HCT116 (cell line): Measurements from ENCODE around the gene HOXC4. TPM values are rescaled to one million over a fixed set of nuclear protein-coding genes. Genes with fewer than 3 reads are reported as not detected.

ENCODE experiments used
- ATAC-seq: fragments of 200-7000 bp; cut with Tn5 transposase; 2 replicates; pipeline ENCODE4 v1.9.1; 2020; ENCODE audit warnings: mild to moderate bottlenecking, moderate library complexity
- BruUV-seq: library from RNA; stranded (reverse); fragments of 400-500 nt; replicated peaks from 2 replicates; lab custom pipeline; 2021; lab: Mats Ljungman, UMichigan
- CTCF ChIA-PET: fragments of 300-600 bp; sonication (Branson Sonifier 250); formaldehyde crosslinking; loops from one replicate; lab custom pipeline; 2021; ENCODE audit warnings: antibody characterized with exemption; lab: Charles Lee
- POLR2A ChIA-PET: fragments of 300-600, 350-600 bp; sonication (Branson Sonifier 250); formaldehyde crosslinking; loops from one replicate; lab custom pipeline; 2021; ENCODE audit warnings: antibody characterized with exemption; lab: Charles Lee
- RAD21 ChIA-PET, 2 experiments: fragments of 300-600 bp; sonication (Branson Sonifier 250); formaldehyde crosslinking; loops; one replicate each; lab custom pipeline; 2023; ENCODE audit warnings: low total read pairs in 2 of 2; ENCODE audit not compliant: uncharacterized antibody in 2 of 2, unreplicated experiment in 2 of 2, low non-redundant PET in 1 of 2; lab: Charles Lee
- DNase-seq: peaks from one replicate; pipeline ENCODE4 v3.0.0-alpha.2; 2010; ENCODE audit warnings: low read depth, low spot score
- H2AFZ ChIP-seq: fragments of 200-600 bp; shearing (Covaris generic), sonication (generic); 2 replicates; pipeline ENCODE4 v1.6.1; 2017; ENCODE audit warnings: low read depth, mixed run types, mixed read lengths, antibody characterized with exemption, low read length; ENCODE audit not compliant: poor library complexity, severe bottlenecking
- H3K27ac ChIP-seq: 2 replicates; pipeline ENCODE4 v1.5.1; 2012; ENCODE audit warnings: low read depth, low read length
- H3K27me3 ChIP-seq: fragments of 200-600 bp; sonication (generic); 2 replicates; pipeline ENCODE4 v1.6.1; 2016; ENCODE audit warnings: mixed run types, low read length, mixed read lengths; ENCODE audit not compliant: insufficient read depth
- H3K36me3 ChIP-seq, 2 experiments: fragments of 200-500 bp in 1 of 2; fragments of 200-600 bp in 1 of 2; sonication (Bioruptor generic) in 1 of 2; sonication (generic) in 1 of 2; 2 replicates each; pipeline versions ENCODE4 v1.5.1 to v1.6.1; 2014 to 2016; ENCODE audit warnings: low read length in 2 of 2, inconsistent platforms in 1 of 2, mixed read lengths in 1 of 2, mixed run types in 1 of 2; ENCODE audit not compliant: insufficient read depth in 2 of 2, control insufficient read depth in 1 of 2
- H3K4me1 ChIP-seq, 2 experiments: fragments of 200-600 bp in 1 of 2; sonication (generic) in 1 of 2; 2 replicates each; pipeline versions ENCODE4 v1.5.1 to v1.6.1; 2012 to 2017; ENCODE audit warnings: low read length in 2 of 2, inconsistent platforms in 1 of 2, mild to moderate bottlenecking in 1 of 2, mixed read lengths in 1 of 2, mixed run types in 1 of 2, moderate library complexity in 1 of 2; ENCODE audit not compliant: insufficient read depth in 2 of 2, control insufficient read depth in 1 of 2
- H3K4me2 ChIP-seq: fragments of 200-600 bp; sonication (generic); 2 replicates; pipeline ENCODE4 v1.6.1; 2017; ENCODE audit warnings: mixed run types, low read length, mixed read lengths
- H3K4me3 ChIP-seq, 2 experiments: fragments of 200-600 bp in 1 of 2; sonication (generic) in 1 of 2; replicated peaks in 1 of 2; 2 replicates each; pipeline ENCODE4 v1.5.1; 2011 to 2016; ENCODE audit warnings: low read length in 2 of 2, control low read depth in 1 of 2, low read depth in 1 of 2, mild to moderate bottlenecking in 1 of 2, mixed read lengths in 1 of 2, mixed run types in 1 of 2
- H3K79me2 ChIP-seq: fragments of 200-600 bp; sonication (generic); 2 replicates; pipeline ENCODE4 v1.6.1; 2017; ENCODE audit warnings: mild to moderate bottlenecking, mixed run types, low read length, moderate library complexity, mixed read lengths; ENCODE audit not compliant: insufficient read depth
- H3K9ac ChIP-seq: fragments of 200-600 bp; sonication (generic); 2 replicates; pipeline ENCODE4 v1.6.1; 2016; ENCODE audit warnings: low read length, mixed read lengths
- H3K9me2 ChIP-seq: fragments of 200-600 bp; sonication (generic), shearing (Covaris generic); 2 replicates; pipeline ENCODE4 v1.6.1; 2017; ENCODE audit warnings: mixed run types, mild to moderate bottlenecking, moderate library complexity; ENCODE audit not compliant: insufficient read depth
- H3K9me3 ChIP-seq, 2 experiments: fragments of 200-500 bp in 1 of 2; fragments of 200-600 bp in 1 of 2; sonication (Bioruptor generic) in 1 of 2; sonication (generic) in 1 of 2; 2 replicates each; pipeline ENCODE4 v1.6.1; 2014 to 2017; ENCODE audit warnings: low read length in 2 of 2, mixed read lengths in 2 of 2, inconsistent platforms in 1 of 2, low read depth in 1 of 2, mild to moderate bottlenecking in 1 of 2, mixed run types in 1 of 2, moderate library complexity in 1 of 2; ENCODE audit not compliant: control insufficient read depth in 1 of 2, insufficient read depth in 1 of 2
- H4K20me1 ChIP-seq: fragments of 200-600 bp; sonication (generic), shearing (Covaris generic); 2 replicates; pipeline ENCODE4 v1.6.1; 2017; ENCODE audit warnings: mixed run types, mild to moderate bottlenecking, moderate library complexity; ENCODE audit not compliant: insufficient read depth
- CEBPB ChIP-seq: IDR thresholded peaks from 2 replicates; pipeline ENCODE4 v1.6.1; 2012; ENCODE audit warnings: low read depth
- CTCF ChIP-seq, 3 experiments: fragments of 200-600 bp in 1 of 3; sonication (generic) in 1 of 3; IDR thresholded peaks in 2 of 3; conservative IDR thresholded peaks in 1 of 3; 2 replicates each; pipeline ENCODE4 v1.5.1; 2012 to 2017; ENCODE audit warnings: low read depth in 2 of 3, low read length in 2 of 3, antibody characterized with exemption in 1 of 3, borderline replicate concordance in 1 of 3, control low read depth in 1 of 3, mild to moderate bottlenecking in 1 of 3, mixed read lengths in 1 of 3, mixed run types in 1 of 3, moderate library complexity in 1 of 3; ENCODE audit not compliant: insufficient read depth in 1 of 3
- ELF1 ChIP-seq: IDR thresholded peaks from 2 replicates; pipeline ENCODE4 v1.6.1; 2012; ENCODE audit warnings: low read depth, borderline replicate concordance
- EZH2 ChIP-seq: fragments of 200-600 bp; sonication (generic); IDR thresholded peaks from 2 replicates; pipeline ENCODE4 v1.6.1; 2017; ENCODE audit warnings: antibody characterized with exemption, mixed run types
- EZH2phosphoT487 ChIP-seq: fragments of 200-600 bp; IDR thresholded peaks from 2 replicates; pipeline ENCODE4 v1.6.1; 2018; ENCODE audit warnings: antibody characterized with exemption, borderline replicate concordance
- FOSL1 ChIP-seq: IDR thresholded peaks from 2 replicates; pipeline ENCODE4 v1.6.1; 2012; ENCODE audit warnings: low read depth
- MAX ChIP-seq: IDR thresholded peaks from 2 replicates; pipeline ENCODE4 v1.6.1; 2012
- POLR2A ChIP-seq: IDR thresholded peaks from 2 replicates; pipeline ENCODE4 v1.7.0; 2011; ENCODE audit warnings: borderline replicate concordance; ENCODE audit not compliant: insufficient read depth, insufficient read length; ENCODE audit errors: extremely low read depth
- POLR2AphosphoS5 ChIP-seq: IDR thresholded peaks from 2 replicates; pipeline ENCODE4 v1.6.1; 2011; ENCODE audit warnings: mild to moderate bottlenecking, low read depth, low read length, moderate library complexity
- RAD21 ChIP-seq: IDR thresholded peaks from 2 replicates; pipeline ENCODE4 v1.6.1; 2012; ENCODE audit warnings: low read depth, mild to moderate bottlenecking
- SRF ChIP-seq: IDR thresholded peaks from 2 replicates; pipeline ENCODE4 v1.6.1; 2012; ENCODE audit warnings: low read depth
- TCF7L2 ChIP-seq: IDR thresholded peaks from 2 replicates; pipeline ENCODE4 v1.7.0; 2011; ENCODE audit warnings: borderline replicate concordance, inconsistent platforms; ENCODE audit not compliant: insufficient read depth, insufficient read length; ENCODE audit errors: extremely low read depth
- ZFX ChIP-seq: fragments of 450-650 bp; IDR thresholded peaks from 2 replicates; pipeline ENCODE4 v1.6.1; 2017
- intact Hi-C: fragments of 100-400 bp; cut with micrococcal nuclease; formaldehyde crosslinking; loops from 2 replicates; pipeline ENCODE4 v1.10.0; 2022
- total RNA-seq: library from RNA; stranded (reverse); gene quantifications from one replicate; pipeline ENCODE4 v1.2.1, GENCODE V29; 2021; ENCODE audit not compliant: unreplicated experiment
- TF ChIP-seq, protein P1 (sequence below): IDR thresholded peaks from 2 replicates; pipeline ENCODE4 v1.6.1; 2011; ENCODE audit warnings: mild to moderate bottlenecking, low read length, moderate library complexity; ENCODE audit not compliant: insufficient replicate concordance; ENCODE audit errors: extremely low read depth
- TF ChIP-seq, protein P2 (sequence below): IDR thresholded peaks from 2 replicates; pipeline ENCODE4 v1.6.1; 2012; ENCODE audit warnings: low read depth
- TF ChIP-seq, protein P3 (sequence below): IDR thresholded peaks from 2 replicates; pipeline ENCODE4 v1.6.1; 2012

Gene HOXC4
- total RNA-seq, 1 experiment from 2014 or later, result 1.5 TPM

- H3K4me1 ChIP-seq, result no peaks in the 10 kb centered on the region
- no peak overlapping the region for H3K4me2 ChIP-seq
- no peak overlapping the region for H3K4me3 ChIP-seq
- no peak overlapping the region for H2AFZ ChIP-seq
- no peak overlapping the region for H3K27ac ChIP-seq
- H3K9me2 ChIP-seq, result no peaks in the 10 kb centered on the region
- TF ChIP-seq, protein P1, sequence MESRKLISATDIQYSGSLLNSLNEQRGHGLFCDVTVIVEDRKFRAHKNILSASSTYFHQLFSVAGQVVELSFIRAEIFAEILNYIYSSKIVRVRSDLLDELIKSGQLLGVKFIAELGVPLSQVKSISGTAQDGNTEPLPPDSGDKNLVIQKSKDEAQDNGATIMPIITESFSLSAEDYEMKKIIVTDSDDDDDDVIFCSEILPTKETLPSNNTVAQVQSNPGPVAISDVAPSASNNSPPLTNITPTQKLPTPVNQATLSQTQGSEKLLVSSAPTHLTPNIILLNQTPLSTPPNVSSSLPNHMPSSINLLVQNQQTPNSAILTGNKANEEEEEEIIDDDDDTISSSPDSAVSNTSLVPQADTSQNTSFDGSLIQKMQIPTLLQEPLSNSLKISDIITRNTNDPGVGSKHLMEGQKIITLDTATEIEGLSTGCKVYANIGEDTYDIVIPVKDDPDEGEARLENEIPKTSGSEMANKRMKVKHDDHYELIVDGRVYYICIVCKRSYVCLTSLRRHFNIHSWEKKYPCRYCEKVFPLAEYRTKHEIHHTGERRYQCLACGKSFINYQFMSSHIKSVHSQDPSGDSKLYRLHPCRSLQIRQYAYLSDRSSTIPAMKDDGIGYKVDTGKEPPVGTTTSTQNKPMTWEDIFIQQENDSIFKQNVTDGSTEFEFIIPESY, result no peak
- TF ChIP-seq CEBPB (no peak), RAD21 (no peak), SRF (no peak), MAX (no peak), TCF7L2 (no peak), POLR2AphosphoS5 (no peak), ELF1 (no peak), FOSL1 (no peak), POLR2A (no peak), EZH2phosphoT487 (no peak), ZFX (no peak), CTCF (IDR thresholded peaks at IDR 0.05 in 2 of 3, conservative IDR thresholded peaks at IDR 0.05 in 1 of 3; ENCODE audit: borderline replicate concordance in 1 of 3, insufficient read depth in 1 of 3, low read depth in 2 of 3, low read length in 2 of 3) (no peak), EZH2 (no peak)
- TF ChIP-seq, protein P2, sequence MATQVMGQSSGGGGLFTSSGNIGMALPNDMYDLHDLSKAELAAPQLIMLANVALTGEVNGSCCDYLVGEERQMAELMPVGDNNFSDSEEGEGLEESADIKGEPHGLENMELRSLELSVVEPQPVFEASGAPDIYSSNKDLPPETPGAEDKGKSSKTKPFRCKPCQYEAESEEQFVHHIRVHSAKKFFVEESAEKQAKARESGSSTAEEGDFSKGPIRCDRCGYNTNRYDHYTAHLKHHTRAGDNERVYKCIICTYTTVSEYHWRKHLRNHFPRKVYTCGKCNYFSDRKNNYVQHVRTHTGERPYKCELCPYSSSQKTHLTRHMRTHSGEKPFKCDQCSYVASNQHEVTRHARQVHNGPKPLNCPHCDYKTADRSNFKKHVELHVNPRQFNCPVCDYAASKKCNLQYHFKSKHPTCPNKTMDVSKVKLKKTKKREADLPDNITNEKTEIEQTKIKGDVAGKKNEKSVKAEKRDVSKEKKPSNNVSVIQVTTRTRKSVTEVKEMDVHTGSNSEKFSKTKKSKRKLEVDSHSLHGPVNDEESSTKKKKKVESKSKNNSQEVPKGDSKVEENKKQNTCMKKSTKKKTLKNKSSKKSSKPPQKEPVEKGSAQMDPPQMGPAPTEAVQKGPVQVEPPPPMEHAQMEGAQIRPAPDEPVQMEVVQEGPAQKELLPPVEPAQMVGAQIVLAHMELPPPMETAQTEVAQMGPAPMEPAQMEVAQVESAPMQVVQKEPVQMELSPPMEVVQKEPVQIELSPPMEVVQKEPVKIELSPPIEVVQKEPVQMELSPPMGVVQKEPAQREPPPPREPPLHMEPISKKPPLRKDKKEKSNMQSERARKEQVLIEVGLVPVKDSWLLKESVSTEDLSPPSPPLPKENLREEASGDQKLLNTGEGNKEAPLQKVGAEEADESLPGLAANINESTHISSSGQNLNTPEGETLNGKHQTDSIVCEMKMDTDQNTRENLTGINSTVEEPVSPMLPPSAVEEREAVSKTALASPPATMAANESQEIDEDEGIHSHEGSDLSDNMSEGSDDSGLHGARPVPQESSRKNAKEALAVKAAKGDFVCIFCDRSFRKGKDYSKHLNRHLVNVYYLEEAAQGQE, result no peak
- TF ChIP-seq, protein P3, sequence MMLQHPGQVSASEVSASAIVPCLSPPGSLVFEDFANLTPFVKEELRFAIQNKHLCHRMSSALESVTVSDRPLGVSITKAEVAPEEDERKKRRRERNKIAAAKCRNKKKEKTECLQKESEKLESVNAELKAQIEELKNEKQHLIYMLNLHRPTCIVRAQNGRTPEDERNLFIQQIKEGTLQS, result no peak
- TF ChIP-seq, all 23 proteins: peak for 0
- intact Hi-C loops, result no loop called here
- H3K27me3 ChIP-seq, result no peaks in the 10 kb centered on the region
- DNase-seq, result no peak
- ChIA-PET CTCF (no interaction called here), RAD21 (no interaction called here), POLR2A (no interaction called here)
- BruUV-seq, result no TSS peak
- no peaks in the 10 kb centered on the region for H3K9me3 ChIP-seq
- no peak overlapping the region for H3K9ac ChIP-seq
- no peaks in the 10 kb centered on the region for H4K20me1 ChIP-seq
- no peaks in the 10 kb centered on the region for H3K36me3 ChIP-seq
- H3K79me2 ChIP-seq, result no peaks in the 10 kb centered on the region
- no peak for ATAC-seq
Observed at GRCh38 chr12:54071942-54072341, 18.3 kb downstream of the HOXC4 start.
